Airway epithelial cell (primary cell): ENCODE results near the gene HACD2. TPM values are rescaled to one million over a fixed set of nuclear protein-coding genes. Genes with fewer than 3 reads are reported as not detected.

ENCODE experiments used
- total RNA-seq: library from RNA; depleted of rRNA; stranded (reverse); fragments of >200 nt; gene quantifications from 2 replicates; pipeline ENCODE4 v1.2.3, GENCODE V29; 2015

The HACD2 gene, protein sequence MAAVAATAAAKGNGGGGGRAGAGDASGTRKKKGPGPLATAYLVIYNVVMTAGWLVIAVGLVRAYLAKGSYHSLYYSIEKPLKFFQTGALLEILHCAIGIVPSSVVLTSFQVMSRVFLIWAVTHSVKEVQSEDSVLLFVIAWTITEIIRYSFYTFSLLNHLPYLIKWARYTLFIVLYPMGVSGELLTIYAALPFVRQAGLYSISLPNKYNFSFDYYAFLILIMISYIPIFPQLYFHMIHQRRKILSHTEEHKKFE
- 33.6 and 51.9 TPM in 2 replicates for total RNA-seq

DNA sequence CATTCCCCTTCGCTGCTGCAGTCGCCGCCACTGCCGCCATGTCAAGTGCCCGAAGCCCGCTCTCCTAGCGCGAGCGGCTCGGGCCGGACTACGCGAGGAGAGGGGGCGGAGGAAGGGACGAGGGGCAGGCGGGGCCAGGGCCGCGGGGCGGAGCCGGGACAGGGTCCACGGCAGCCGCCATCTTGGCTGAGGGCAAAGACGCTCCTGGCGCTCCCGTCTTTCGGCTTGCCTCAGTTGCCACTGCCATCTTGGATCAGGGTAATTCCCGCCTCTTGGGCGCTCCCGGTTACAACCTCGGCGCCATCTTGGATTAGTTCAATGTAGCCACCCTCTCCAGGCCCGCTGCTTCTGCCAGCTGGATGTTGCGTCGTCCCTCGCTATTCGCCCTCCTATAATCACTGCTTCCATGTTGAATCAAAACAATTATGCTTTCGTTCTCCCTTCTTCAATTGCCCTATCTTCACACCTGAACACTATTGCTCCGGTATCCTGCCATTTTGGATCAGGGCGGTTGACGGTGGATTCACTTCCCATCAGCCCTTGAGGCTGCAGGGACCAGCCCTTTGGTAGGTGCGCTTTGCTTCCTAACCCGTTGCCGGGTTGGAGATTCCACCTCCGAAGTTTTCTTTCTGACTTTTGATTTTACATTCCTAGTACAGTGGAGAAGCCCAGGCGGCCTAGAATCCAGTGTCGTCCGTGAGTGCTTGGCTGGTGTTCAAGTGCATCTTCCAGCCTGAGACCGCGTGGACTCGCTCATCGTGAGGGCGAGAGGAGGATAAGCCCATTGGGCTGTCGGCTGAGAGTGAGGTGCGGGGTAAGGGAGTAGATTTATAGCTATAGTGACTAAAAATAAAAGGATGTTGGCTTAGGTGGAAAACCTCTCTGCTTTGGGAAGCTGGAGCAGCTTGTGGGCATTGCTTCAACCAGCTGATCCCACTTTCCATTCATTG lies at the start of gene HACD2:
TSS of gene HACD2 (minus strand) at position 66 of the 950 bp plus-strand sequence. CDS start at position 40, 26 bp downstream.

DNA sequence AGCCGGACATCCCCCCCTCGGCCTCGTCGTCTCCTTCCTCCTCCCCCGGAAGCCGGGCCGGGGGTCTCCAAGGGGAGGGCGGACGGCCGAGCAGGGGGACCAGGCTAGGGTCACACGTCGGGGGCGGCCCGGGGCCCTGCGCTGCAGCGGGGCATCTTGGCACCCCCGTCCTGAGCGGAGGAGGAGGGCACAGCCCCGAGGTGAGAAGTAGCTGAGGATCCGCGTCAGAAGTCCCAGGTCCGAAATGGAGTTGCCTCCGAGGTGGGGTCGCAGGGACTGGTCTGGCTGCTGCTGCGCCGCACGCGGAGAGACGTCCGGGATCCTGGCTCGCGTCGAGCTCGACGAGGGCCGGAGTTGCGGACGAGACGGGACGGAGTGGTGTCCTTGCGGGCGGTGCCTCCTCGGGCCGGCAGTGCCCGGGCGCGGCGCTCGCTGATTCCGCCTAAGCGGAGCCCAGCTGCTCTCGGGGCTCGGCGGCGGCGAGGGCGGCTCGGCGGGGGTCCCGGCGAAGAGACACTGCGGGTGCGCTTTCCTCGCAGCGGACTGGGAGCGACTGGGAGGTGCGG lies 136.2 kb downstream of the HACD2 start, which contains the start of gene ADCY5:
TSS of gene ADCY5 (minus strand) at position 555 of the 566 bp plus-strand sequence. CDS start at position 10, 545 bp downstream.

Other genes starting within 250 kb of the HACD2 start
- not detected in 2 replicates for gene ADCY5, start 136.0 kb downstream of the HACD2 start, total RNA-seq